Nephron (organoid): ENCODE results near the gene SIRPG.
"Not testable (repeated sequence)": the region's sequence is repeated elsewhere in the genome, so short reads cannot be mapped to it uniquely, and the experiment has no call there.

Source experiments
- H3K27ac Mint-ChIP-seq, 3 experiments: 2 replicates each; pipeline ENCODE4 v1.8.0; 2020; ENCODE audit warnings: mixed read lengths in 3 of 3, mild to moderate bottlenecking in 2 of 3, moderate library complexity in 1 of 3
- H3K27me3 Mint-ChIP-seq: 2 replicates; pipeline ENCODE4 v1.8.0; 2021; ENCODE audit warnings: low read depth, mild to moderate bottlenecking, moderate library complexity, mixed read lengths
- H3K36me3 Mint-ChIP-seq: 2 replicates; pipeline ENCODE4 v1.8.0; 2020; ENCODE audit warnings: low read depth, mixed read lengths
- H3K4me1 Mint-ChIP-seq: 2 replicates; pipeline ENCODE4 v1.8.0; 2020; ENCODE audit warnings: mixed read lengths
- H3K4me3 Mint-ChIP-seq, 3 experiments: 2 replicates each; pipeline ENCODE4 v1.8.0; 2020; ENCODE audit warnings: mild to moderate bottlenecking in 3 of 3, mixed read lengths in 3 of 3, moderate library complexity in 2 of 3
- H3K9me3 Mint-ChIP-seq: 2 replicates; pipeline ENCODE4 v1.8.0; 2020; ENCODE audit warnings: mixed read lengths
- CTCF ChIP-seq, 3 experiments: fragments of 200-600 bp; sonication (generic); IDR thresholded peaks; one replicate each; pipeline ENCODE4 v1.5.0; 2021; ENCODE audit warnings: antibody characterized with exemption in 3 of 3; ENCODE audit not compliant: unreplicated experiment in 3 of 3

The SIRPG gene

GRCh38 chr20:1657556-1658334 is at the start of gene SIRPG:
Gene SIRPG (minus strand): TSS chr20:1657779. CDS start chr20:1657714, 65 bp downstream.
- Mint-ChIP-seq H3K4me1 (no peaks in the 10 kb centered on the region), H3K27me3 (peaks cover 3% of the 10 kb centered on the region), H3K4me3 (no peak within 1 kb of the TSS), H3K27ac (no peak within 1 kb of the TSS), H3K36me3 (no peaks in the 10 kb centered on the region), H3K9me3 (peaks cover 2% of the 10 kb centered on the region)
- no peak for TF ChIP-seq CTCF (IDR thresholded peaks at IDR 0.05; ENCODE audit: unreplicated experiment in 3 of 3)

- H3K4me1 Mint-ChIP-seq, H3K27ac Mint-ChIP-seq: not testable (repeated sequence)
- peaks cover 14% of the 10 kb centered on the region for H3K27me3 Mint-ChIP-seq
These were observed 49.3 kb upstream of the SIRPG start for GRCh38 chr20:1706887-1707286.

GRCh38 chr20:1706079-1706478 is 48.5 kb upstream of the SIRPG start:
- H3K4me1 Mint-ChIP-seq = no peaks in the 10 kb centered on the region
- H3K4me3 Mint-ChIP-seq = no peak overlapping the region
- no peak overlapping the region for H3K27ac Mint-ChIP-seq
- H3K9me3 Mint-ChIP-seq = peaks cover 6% of the 10 kb centered on the region
- no peak for TF ChIP-seq CTCF (IDR thresholded peaks at IDR 0.05; ENCODE audit: unreplicated experiment in 3 of 3)
- H3K36me3 Mint-ChIP-seq = no peaks in the 10 kb centered on the region
- peaks cover 14% of the 10 kb centered on the region for H3K27me3 Mint-ChIP-seq

More at GRCh38 chr20:1706887-1707286, 49.3 kb upstream of the SIRPG start:
- H3K36me3 Mint-ChIP-seq, H3K9me3 Mint-ChIP-seq, H3K4me3 Mint-ChIP-seq: not testable (repeated sequence)

GRCh38 chr20:1702855-1703254 is 45.3 kb upstream of the SIRPG start:
- H3K36me3 Mint-ChIP-seq = no peaks in the 10 kb centered on the region
- H3K27ac Mint-ChIP-seq = no peak overlapping the region
- H3K4me1 Mint-ChIP-seq = no peaks in the 10 kb centered on the region
- no peak for TF ChIP-seq CTCF (IDR thresholded peaks at IDR 0.05; ENCODE audit: unreplicated experiment in 3 of 3)
- peaks cover 17% of the 10 kb centered on the region for H3K27me3 Mint-ChIP-seq
- no peak overlapping the region for H3K4me3 Mint-ChIP-seq
- H3K9me3 Mint-ChIP-seq = no peaks in the 10 kb centered on the region

GRCh38 chr20:1702328-1702727 is 44.7 kb upstream of the SIRPG start:
- Mint-ChIP-seq H3K4me3 (no peak overlapping the region), H3K4me1 (no peaks in the 10 kb centered on the region), H3K27ac (no peak overlapping the region), H3K9me3 (no peaks in the 10 kb centered on the region), H3K36me3 (no peaks in the 10 kb centered on the region), H3K27me3 (peaks cover 16% of the 10 kb centered on the region)
- no peak for TF ChIP-seq CTCF (IDR thresholded peaks at IDR 0.05; ENCODE audit: unreplicated experiment in 3 of 3)

GRCh38 chr20:1700990-1701389 is 43.4 kb upstream of the SIRPG start:
- Mint-ChIP-seq H3K4me1 (no peaks in the 10 kb centered on the region), H3K27me3 (peaks cover 7% of the 10 kb centered on the region), H3K36me3 (no peaks in the 10 kb centered on the region), H3K9me3 (no peaks in the 10 kb centered on the region), H3K4me3 (no peak overlapping the region), H3K27ac (no peak overlapping the region)
- no peak for TF ChIP-seq CTCF (IDR thresholded peaks at IDR 0.05; ENCODE audit: unreplicated experiment in 3 of 3)
